Measurements from ENCODE around the gene TMEM255A.

The TMEM255A gene

GRCh38 chrX:120336899-120337298 is 25.6 kb upstream of the TMEM255A start:
- CTCF ChIA-PET, result no interaction called here
- DNase-seq (ENCODE audit: extremely low spot score), result no peak
- TF ChIP-seq CTCF (IDR thresholded peaks at IDR 0.05; ENCODE audit: control extremely low read depth, extremely low read depth, low read depth, missing control alignments), result no peak
- POLR2A ChIA-PET, result no interaction called here

GRCh38 chrX:120335289-120335688 is 24.0 kb upstream of the TMEM255A start:
- POLR2A ChIA-PET, result no interaction called here
- DNase-seq (ENCODE audit: extremely low spot score), result no peak
- CTCF ChIA-PET, result no interaction called here

GRCh38 chrX:120334603-120335002 is 23.3 kb upstream of the TMEM255A start:
- DNase-seq (ENCODE audit: extremely low spot score), result no peak
- ChIA-PET CTCF (no interaction called here), POLR2A (no interaction called here)
- TF ChIP-seq CTCF (IDR thresholded peaks at IDR 0.05; ENCODE audit: control extremely low read depth, extremely low read depth, low read depth, missing control alignments), result no peak

More at GRCh38 chrX:120335289-120335688, 24.0 kb upstream of the TMEM255A start:
- no peak for TF ChIP-seq CTCF (IDR thresholded peaks at IDR 0.05; ENCODE audit: control extremely low read depth, extremely low read depth, low read depth, missing control alignments)

- ChIA-PET CTCF (no interaction called here), POLR2A (no interaction called here)
- TF ChIP-seq CTCF (IDR thresholded peaks at IDR 0.05; ENCODE audit: control extremely low read depth, extremely low read depth, low read depth, missing control alignments), result no peak
- no peak for DNase-seq (ENCODE audit: extremely low spot score)
Measured at GRCh38 chrX:120334151-120334550, 22.9 kb upstream of the TMEM255A start.

- no peak for TF ChIP-seq CTCF (IDR thresholded peaks at IDR 0.05; ENCODE audit: control extremely low read depth, extremely low read depth, low read depth, missing control alignments)
- POLR2A ChIA-PET, result no interaction called here
- CTCF ChIA-PET, result interaction anchor here (1.2 kb wide), 1 partner anchor 13 kb away, joined by 3 read pairs; no protein-coding TSS in a partner anchor
Measured at GRCh38 chrX:120332394-120332793, 21.1 kb upstream of the TMEM255A start.

GRCh38 chrX:120331116-120331515 is 19.9 kb upstream of the TMEM255A start:
- DNase-seq (ENCODE audit: extremely low spot score), result no peak
- no peak for TF ChIP-seq CTCF (IDR thresholded peaks at IDR 0.05; ENCODE audit: control extremely low read depth, extremely low read depth, low read depth, missing control alignments)
- CTCF ChIA-PET, result no interaction called here
- POLR2A ChIA-PET, result no interaction called here

More at GRCh38 chrX:120332394-120332793, 21.1 kb upstream of the TMEM255A start:
- no peak for DNase-seq (ENCODE audit: extremely low spot score)
